C4-2B (cell line): ENCODE results near the gene ZBTB16.

Source experiments
- CTCF ChIP-seq: fragments of 450-650 bp; conservative IDR thresholded peaks from 2 replicates; pipeline ENCODE4 v1.5.1; 2017; ENCODE audit warnings: mild to moderate bottlenecking
- ZFX ChIP-seq: fragments of 450-650 bp; IDR thresholded peaks from 2 replicates; pipeline ENCODE4 v1.6.1; 2017

- TF ChIP-seq CTCF (no peak), ZFX (no peak)
Measured at GRCh38 chr11:114261791-114262190, 202.3 kb downstream of the ZBTB16 start.
